Muscle layer of colon (tissue), 2 donors: Measurements from ENCODE around the gene XK.

Source experiments
- H3K27ac ChIP-seq: one replicate; pipeline ENCODE4 v1.7.0; 2013; ENCODE audit warnings: low read depth, mild to moderate bottlenecking, low read length, moderate library complexity
- H3K27me3 ChIP-seq, 2 donors: one replicate each; pipeline ENCODE4 v1.7.0; 2013; ENCODE audit warnings: low read length in 2 of 2, mild to moderate bottlenecking in 2 of 2; ENCODE audit not compliant: insufficient read depth in 2 of 2, control insufficient read depth in 1 of 2
- H3K36me3 ChIP-seq: one replicate; pipeline ENCODE4 v1.7.0; 2013; ENCODE audit warnings: mild to moderate bottlenecking, low read length; ENCODE audit not compliant: insufficient read depth
- H3K4me1 ChIP-seq: one replicate; pipeline ENCODE4 v1.7.0; 2013; ENCODE audit warnings: mild to moderate bottlenecking, low read length; ENCODE audit not compliant: insufficient read depth
- H3K4me3 ChIP-seq, 2 donors: one replicate each; pipeline ENCODE4 v1.7.0; 2013; ENCODE audit warnings: low read length in 2 of 2, low read depth in 1 of 2, mild to moderate bottlenecking in 1 of 2, moderate library complexity in 1 of 2
- H3K9ac ChIP-seq: one replicate; pipeline ENCODE4 v1.7.0; 2013; ENCODE audit warnings: low read length
- H3K9me3 ChIP-seq: one replicate; pipeline ENCODE4 v1.7.0; 2013; ENCODE audit warnings: mild to moderate bottlenecking, low read length
- donor health status: abdominal sarcoma.
- donor health status: Adenocarcinoma of cecum.

The XK gene

GRCh38 chrX:37717708-37718107 is 32.1 kb downstream of the XK start:
- Histone ChIP-seq H3K36me3 (no peaks in the 10 kb centered on the region), H3K4me3 (no peak overlapping the region), H3K4me1 (no peaks in the 10 kb centered on the region), H3K9ac (no peak overlapping the region), H3K9me3 (peaks cover 4% of the 10 kb centered on the region), H3K27ac (no peak overlapping the region), H3K27me3 (no peaks in the 10 kb centered on the region)

GRCh38 chrX:37722595-37722994 is 37.0 kb downstream of the XK start:
- H3K9me3 ChIP-seq = peaks cover 4% of the 10 kb centered on the region
- no peak overlapping the region for H3K4me3 ChIP-seq
- no peak overlapping the region for H3K27ac ChIP-seq
- no peaks in the 10 kb centered on the region for H3K36me3 ChIP-seq
- no peaks in the 10 kb centered on the region for H3K27me3 ChIP-seq
- peaks cover 4% of the 10 kb centered on the region for H3K4me1 ChIP-seq
- no peak overlapping the region for H3K9ac ChIP-seq

- H3K9me3 ChIP-seq = no peaks in the 10 kb centered on the region
- H3K36me3 ChIP-seq = no peaks in the 10 kb centered on the region
- H3K4me3 ChIP-seq = no peak overlapping the region
- no peaks in the 10 kb centered on the region for H3K27me3 ChIP-seq
- no peak overlapping the region for H3K9ac ChIP-seq
- H3K27ac ChIP-seq = no peak overlapping the region
- peaks cover 4% of the 10 kb centered on the region for H3K4me1 ChIP-seq
These were observed 40.8 kb downstream of the XK start for GRCh38 chrX:37726346-37726745.

- Histone ChIP-seq H3K27me3 (peaks cover 0 to 5% of the 10 kb centered on the region in 2 donors), H3K9me3 (no peaks in the 10 kb centered on the region), H3K36me3 (no peaks in the 10 kb centered on the region), H3K9ac (no peak overlapping the region), H3K27ac (no peak overlapping the region), H3K4me1 (no peaks in the 10 kb centered on the region), H3K4me3 (no peak overlapping the region)
These were observed 59.8 kb downstream of the XK start for GRCh38 chrX:37745354-37745753.

GRCh38 chrX:37745835-37746217 is 60.2 kb downstream of the XK start:
- Histone ChIP-seq H3K4me3 (no peak overlapping the region), H3K9ac (no peak overlapping the region), H3K27ac (no peak overlapping the region), H3K27me3 (peaks cover 0 to 5% of the 10 kb centered on the region in 2 donors), H3K36me3 (no peaks in the 10 kb centered on the region), H3K9me3 (no peaks in the 10 kb centered on the region), H3K4me1 (no peaks in the 10 kb centered on the region)

- Histone ChIP-seq H3K36me3 (no peaks in the 10 kb centered on the region), H3K4me1 (no peaks in the 10 kb centered on the region), H3K4me3 (no peak overlapping the region), H3K27me3 (peaks cover 0 to 5% of the 10 kb centered on the region in 2 donors), H3K27ac (no peak overlapping the region), H3K9ac (no peak overlapping the region), H3K9me3 (no peaks in the 10 kb centered on the region)
These were observed 60.8 kb downstream of the XK start for GRCh38 chrX:37746218-37746941.

- Histone ChIP-seq H3K4me3 (no peak overlapping the region), H3K27ac (no peak overlapping the region), H3K4me1 (no peaks in the 10 kb centered on the region), H3K9me3 (no peaks in the 10 kb centered on the region), H3K36me3 (no peaks in the 10 kb centered on the region), H3K27me3 (peaks cover 0 to 5% of the 10 kb centered on the region in 2 donors), H3K9ac (no peak overlapping the region)
These were observed 61.4 kb downstream of the XK start for GRCh38 chrX:37746951-37747350.

- peaks cover 4% of the 10 kb centered on the region for H3K4me1 ChIP-seq
These were observed 66.7 kb downstream of the XK start for GRCh38 chrX:37752281-37752680.

GRCh38 chrX:37752936-37753335 is 67.3 kb downstream of the XK start:
- no peak overlapping the region for H3K27ac ChIP-seq
- H3K9me3 ChIP-seq = no peaks in the 10 kb centered on the region
- H3K4me3 ChIP-seq = no peak overlapping the region
- H3K36me3 ChIP-seq = no peaks in the 10 kb centered on the region
- no peak overlapping the region for H3K9ac ChIP-seq
- H3K27me3 ChIP-seq = no peaks in the 10 kb centered on the region
- H3K4me1 ChIP-seq = peaks cover 4% of the 10 kb centered on the region

More at GRCh38 chrX:37752281-37752680, 66.7 kb downstream of the XK start:
- no peak overlapping the region for H3K4me3 ChIP-seq
- H3K9ac ChIP-seq = no peak overlapping the region
- no peaks in the 10 kb centered on the region for H3K27me3 ChIP-seq
- H3K27ac ChIP-seq = no peak overlapping the region
- no peaks in the 10 kb centered on the region for H3K36me3 ChIP-seq
- H3K9me3 ChIP-seq = no peaks in the 10 kb centered on the region

- Histone ChIP-seq H3K27ac (no peak overlapping the region), H3K9me3 (no peaks in the 10 kb centered on the region), H3K36me3 (no peaks in the 10 kb centered on the region), H3K4me3 (no peak overlapping the region), H3K4me1 (peaks cover 4% of the 10 kb centered on the region), H3K9ac (no peak overlapping the region), H3K27me3 (no peaks in the 10 kb centered on the region)
These were observed 67.8 kb downstream of the XK start for GRCh38 chrX:37753384-37753783.

GRCh38 chrX:37754516-37754915 is 68.9 kb downstream of the XK start:
- no peak overlapping the region for H3K4me3 ChIP-seq
- no peaks in the 10 kb centered on the region for H3K9me3 ChIP-seq
- no peak overlapping the region for H3K9ac ChIP-seq
- no peaks in the 10 kb centered on the region for H3K36me3 ChIP-seq
- H3K27me3 ChIP-seq = no peaks in the 10 kb centered on the region
- no peak overlapping the region for H3K27ac ChIP-seq
- peaks cover 4% of the 10 kb centered on the region for H3K4me1 ChIP-seq

DNA sequence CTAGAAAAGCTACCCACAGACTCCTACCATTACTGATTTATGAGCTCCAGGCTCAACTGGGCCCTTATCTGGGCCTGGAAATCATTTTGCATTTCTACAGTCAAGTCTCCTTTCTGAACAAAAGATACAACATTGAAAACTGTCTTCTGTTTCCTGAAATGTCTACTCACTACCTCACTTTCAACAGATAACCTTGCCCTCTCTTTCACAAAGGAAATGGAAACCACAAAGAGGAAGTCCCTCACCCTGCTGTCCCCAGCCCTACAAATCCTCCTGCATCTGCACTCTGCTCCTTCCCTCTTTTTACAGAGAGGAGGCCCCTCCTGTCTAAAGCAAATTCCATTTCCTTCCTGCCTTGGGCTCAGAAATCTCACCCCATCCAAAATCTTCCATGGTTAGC is 69.4 kb downstream of the XK start:
- Histone ChIP-seq H3K4me3 (no peak overlapping the region), H3K9ac (no peak overlapping the region), H3K36me3 (no peaks in the 10 kb centered on the region), H3K27ac (no peak overlapping the region), H3K27me3 (no peaks in the 10 kb centered on the region), H3K4me1 (peaks cover 4% of the 10 kb centered on the region), H3K9me3 (no peaks in the 10 kb centered on the region)
